CD8-positive, alpha-beta memory T cell (primary cell): Measurements from ENCODE around the gene TDRD9. TPM values are rescaled to one million over a fixed set of nuclear protein-coding genes. Genes with fewer than 3 reads are reported as not detected.

Source experiments
- CTCF ChIA-PET: fragments of 350-600 bp; sonication (Branson Sonifier 250); formaldehyde crosslinking; loops from one replicate; lab custom pipeline; 2021; ENCODE audit warnings: antibody characterized with exemption; lab: Charles Lee
- POLR2A ChIA-PET: fragments of 350-600 bp; sonication (Branson Sonifier 250); formaldehyde crosslinking; loops from one replicate; lab custom pipeline; 2021; ENCODE audit warnings: antibody characterized with exemption; lab: Charles Lee
- DNase-seq, 5 donors: peaks; one replicate each; pipeline versions ENCODE4 v3.0.0 to v3.0.0-alpha.2; 2020 to 2022; ENCODE audit warnings: mixed read lengths in 1 of 5
- H3K27ac ChIP-seq: one replicate; pipeline ENCODE4 v1.7.0; 2013; ENCODE audit warnings: low read depth, mild to moderate bottlenecking, low read length, moderate library complexity
- H3K27me3 ChIP-seq: 2 replicates; pipeline ENCODE4 v1.7.0; 2013; ENCODE audit warnings: low read length, mild to moderate bottlenecking; ENCODE audit not compliant: insufficient read depth, poor library complexity, severe bottlenecking
- H3K36me3 ChIP-seq: 2 replicates; pipeline ENCODE4 v1.7.0; 2013; ENCODE audit warnings: mild to moderate bottlenecking, low read length, moderate library complexity; ENCODE audit not compliant: insufficient read depth
- H3K4me1 ChIP-seq: 2 replicates; pipeline ENCODE4 v1.7.0; 2013; ENCODE audit warnings: mild to moderate bottlenecking, low read length, moderate library complexity; ENCODE audit not compliant: insufficient read depth
- H3K4me3 ChIP-seq: 2 replicates; pipeline ENCODE4 v1.7.0; 2013; ENCODE audit warnings: mild to moderate bottlenecking, low read length
- H3K9me3 ChIP-seq: 2 replicates; pipeline ENCODE4 v1.7.0; 2013; ENCODE audit warnings: mild to moderate bottlenecking, low read length
- H3K27ac Mint-ChIP-seq, 8 donors: one replicate each; pipeline ENCODE4 v1.8.0; 2020 to 2021; ENCODE audit warnings: mixed read lengths in 8 of 8, mild to moderate bottlenecking in 6 of 8, inconsistent platforms in 3 of 8, moderate library complexity in 3 of 8
- H3K27me3 Mint-ChIP-seq, 2 donors: one replicate each; pipeline ENCODE4 v1.8.0; 2020 to 2021; ENCODE audit warnings: mixed read lengths in 2 of 2, mild to moderate bottlenecking in 1 of 2, moderate library complexity in 1 of 2
- H3K36me3 Mint-ChIP-seq, 3 donors: one replicate each; pipeline ENCODE4 v1.8.0; 2020 to 2021; ENCODE audit warnings: mixed read lengths in 3 of 3, inconsistent platforms in 1 of 3, mild to moderate bottlenecking in 1 of 3
- H3K4me1 Mint-ChIP-seq, 3 donors: one replicate each; pipeline ENCODE4 v1.8.0; 2020 to 2021; ENCODE audit warnings: mixed read lengths in 3 of 3, inconsistent platforms in 1 of 3, mild to moderate bottlenecking in 1 of 3
- H3K4me3 Mint-ChIP-seq, 7 donors: one replicate each; pipeline ENCODE4 v1.8.0; 2020 to 2021; ENCODE audit warnings: mixed read lengths in 7 of 7, mild to moderate bottlenecking in 6 of 7, moderate library complexity in 4 of 7, inconsistent platforms in 2 of 7
- H3K9me3 Mint-ChIP-seq, 5 donors: one replicate each; pipeline ENCODE4 v1.8.0; 2020 to 2022; ENCODE audit warnings: mixed read lengths in 5 of 5, mild to moderate bottlenecking in 3 of 5, moderate library complexity in 2 of 5, inconsistent platforms in 1 of 5
- polyA plus RNA-seq: library from polyadenylated mRNA; unstranded; fragments of 300-500 nt; fragmentation: Illumina TruSeq; gene quantifications from one replicate; pipeline ENCODE4 v1.2.3, GENCODE V29; 2021
- total RNA-seq, 2 experiments: library from RNA; stranded (reverse); gene quantifications; one replicate each; pipeline ENCODE4 v1.2.3, GENCODE V29; 2021

Gene TDRD9
- total and polyA plus RNA-seq, 3 experiments from 2014 or later: 0.44 to 1.3 (median 0.46) TPM

DNA sequence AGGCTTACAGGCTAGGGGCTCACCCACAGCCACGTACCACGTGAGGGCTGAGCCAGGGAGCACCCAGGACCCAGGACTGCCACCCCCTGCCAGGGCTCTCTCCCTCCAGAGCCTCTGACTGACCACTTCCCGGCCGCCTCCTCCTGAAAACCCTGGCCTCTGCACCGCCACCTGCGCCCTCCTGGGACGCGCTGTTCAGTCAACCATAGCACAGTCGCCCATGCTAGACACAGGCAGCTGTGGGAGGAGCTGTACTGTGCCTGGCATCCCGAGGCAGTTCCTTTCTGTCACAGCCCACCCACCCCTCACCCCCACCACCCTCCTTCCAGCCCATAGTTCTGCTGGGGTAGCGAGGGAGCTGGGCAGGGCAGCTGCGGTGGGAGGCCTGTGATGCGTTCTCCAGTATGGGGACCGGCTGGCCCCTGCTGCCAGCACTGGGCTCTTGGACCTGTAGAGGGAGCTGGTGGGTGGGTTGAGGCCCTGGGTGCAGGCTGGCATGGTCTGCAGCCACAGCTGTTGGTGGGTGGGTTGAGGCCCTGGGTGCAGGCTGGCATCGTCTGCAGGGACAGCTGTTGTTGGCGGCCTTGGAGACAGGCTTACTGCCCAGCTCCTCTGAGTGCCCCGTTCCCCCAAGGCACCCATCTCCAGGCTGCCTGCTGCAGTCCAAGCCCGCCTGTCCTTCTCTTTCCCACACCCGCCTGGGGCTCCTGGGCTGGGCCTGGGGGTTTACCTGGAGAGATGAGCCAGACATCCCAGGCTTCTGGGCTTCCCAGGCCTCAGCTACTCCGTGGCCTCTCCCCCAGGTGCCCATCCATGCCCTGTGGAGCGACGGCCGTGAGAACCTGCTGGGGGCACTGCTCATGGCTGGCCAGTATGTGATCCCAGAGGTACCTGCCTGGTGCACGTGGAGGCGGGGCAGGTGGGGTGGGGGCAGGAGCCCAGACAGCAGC lies 168.8 kb downstream of the TDRD9 start:
- ChIA-PET CTCF (interaction anchor here (1.0 kb wide), 1 partner anchor 20 kb away, joined by 3 read pairs; no protein-coding TSS in a partner anchor), POLR2A (no interaction called here)
- Histone ChIP-seq H3K36me3 (no peaks in the 10 kb centered on the region), H3K4me3 (no peak overlapping the region), H3K4me1 (no peaks in the 10 kb centered on the region), H3K27ac (no peak overlapping the region), H3K27me3 (no peaks in the 10 kb centered on the region), H3K9me3 (no peaks in the 10 kb centered on the region)
- H3K9me3 Mint-ChIP-seq: no peaks in the 10 kb centered on the region
- H3K4me3 Mint-ChIP-seq: no peak overlapping the region
- H3K27ac Mint-ChIP-seq: no peak overlapping the region
- peak in 1 of 5 donors; percentile 44 for DNase-seq
- H3K36me3 Mint-ChIP-seq: no peaks in the 10 kb centered on the region
- peaks cover 0 to 8% of the 10 kb centered on the region in 2 donors for H3K27me3 Mint-ChIP-seq
- peaks cover 5 to 6% (median 5%) of the 10 kb centered on the region in 3 donors for H3K4me1 Mint-ChIP-seq

DNA sequence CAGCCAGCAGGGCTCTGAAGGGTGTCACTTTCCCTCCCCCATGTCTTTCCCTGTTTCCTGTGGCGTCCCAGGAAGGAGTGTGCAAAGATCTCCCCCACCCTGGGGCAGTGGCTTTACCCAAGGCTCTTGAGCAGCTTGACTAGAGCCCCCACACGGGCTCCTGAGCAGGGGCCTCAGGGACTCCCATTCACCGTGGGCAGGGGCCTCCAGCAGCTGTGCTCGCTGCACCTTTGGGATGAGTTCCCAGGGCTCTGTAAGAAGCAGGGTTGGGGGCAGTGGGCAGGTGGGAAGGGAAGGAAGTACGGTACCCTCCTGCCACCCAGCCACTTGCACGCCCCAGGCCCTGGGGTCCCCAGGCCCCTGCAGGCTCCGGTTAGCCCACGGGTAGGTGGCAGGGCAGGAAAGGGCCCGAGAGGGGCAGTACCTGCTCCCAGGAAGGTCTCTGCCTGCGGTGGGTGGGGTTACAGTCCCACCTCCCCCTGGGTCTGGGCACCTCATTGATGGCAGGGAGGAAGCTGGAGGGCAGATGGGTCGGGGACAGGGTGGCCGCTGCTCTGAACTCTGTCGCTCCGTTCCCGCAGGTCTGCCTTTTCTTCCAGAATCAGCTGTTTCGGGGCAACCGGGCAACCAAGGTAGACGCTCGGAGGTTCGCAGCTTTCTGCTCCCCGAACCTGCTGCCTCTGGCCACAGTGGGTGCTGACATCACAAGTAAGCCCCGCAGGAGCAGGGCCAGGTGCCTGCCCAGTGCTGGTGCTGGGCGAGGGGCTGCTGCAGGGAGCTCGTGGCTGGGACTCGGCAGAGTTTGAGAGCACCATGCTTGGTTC lies 170.2 kb downstream of the TDRD9 start:
- Mint-ChIP-seq H3K36me3 (no peaks in the 10 kb centered on the region), H3K4me3 (no peak overlapping the region), H3K4me1 (peaks cover 5 to 6% (median 5%) of the 10 kb centered on the region in 3 donors), H3K27ac (no peak overlapping the region), H3K27me3 (peaks cover 0 to 8% of the 10 kb centered on the region in 2 donors), H3K9me3 (no peaks in the 10 kb centered on the region)
- H3K9me3 ChIP-seq: no peaks in the 10 kb centered on the region
- ChIA-PET CTCF (interaction anchor here (0.9 kb wide), 1 partner anchor 280 kb away, joined by 3 read pairs; no protein-coding TSS in a partner anchor), POLR2A (no interaction called here)
- H3K27ac ChIP-seq: no peak overlapping the region
- peak in 1 of 5 donors; percentile 40 for DNase-seq
- H3K36me3 ChIP-seq: no peaks in the 10 kb centered on the region
- no peaks in the 10 kb centered on the region for H3K27me3 ChIP-seq
- no peaks in the 10 kb centered on the region for H3K4me1 ChIP-seq
- no peak overlapping the region for H3K4me3 ChIP-seq

DNA sequence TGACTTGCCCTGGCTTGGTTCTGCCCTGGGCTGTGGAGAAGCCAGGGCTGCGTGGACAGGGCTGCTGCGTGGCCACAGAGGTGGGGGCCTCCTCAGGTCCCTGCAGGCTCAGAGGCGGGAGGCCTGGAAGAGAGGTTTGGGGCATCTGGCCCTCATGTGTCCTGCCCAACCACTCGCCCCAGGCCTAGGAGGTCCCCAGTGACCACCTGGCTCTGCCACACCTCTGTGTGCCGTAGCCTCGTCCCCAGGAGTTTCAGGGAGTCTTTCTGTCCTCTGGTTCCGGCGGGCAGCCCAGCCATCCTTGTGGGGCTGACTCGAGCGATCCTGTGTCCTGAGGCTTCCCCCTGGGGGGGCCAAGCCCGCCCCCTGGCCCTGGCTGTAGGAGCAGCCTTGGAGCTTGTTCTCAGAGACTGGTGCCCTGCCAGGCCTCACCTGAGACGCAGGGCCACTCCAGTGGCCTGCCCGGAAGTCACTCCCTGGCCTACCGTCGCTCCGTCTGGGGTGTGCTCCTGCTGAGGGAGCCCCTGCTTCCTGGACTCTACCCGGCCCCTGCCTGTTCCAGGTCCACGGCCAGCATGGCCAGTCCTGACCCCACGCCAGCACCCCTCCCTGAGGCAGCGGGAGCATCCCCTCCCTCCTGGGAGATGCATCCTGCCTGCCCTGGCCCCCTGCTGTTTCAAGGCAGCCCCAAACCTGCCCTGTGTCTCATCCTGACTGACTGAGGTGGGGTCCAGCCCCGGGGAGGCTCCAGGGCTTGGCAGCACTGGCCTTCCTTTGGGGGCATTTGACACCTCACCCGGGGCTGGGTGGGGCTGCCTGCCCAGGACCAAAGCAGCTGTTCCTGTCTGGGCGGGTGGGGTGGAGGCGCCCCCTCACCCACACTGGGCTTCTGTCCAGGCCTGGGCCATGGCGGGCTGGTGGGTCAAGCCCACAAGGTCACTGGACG lies 171.1 kb downstream of the TDRD9 start:
- H3K4me1 ChIP-seq: no peaks in the 10 kb centered on the region
- Mint-ChIP-seq H3K27me3 (peaks cover 0 to 5% of the 10 kb centered on the region in 2 donors), H3K4me1 (peaks cover 2 to 3% (median 2%) of the 10 kb centered on the region in 3 donors), H3K9me3 (no peaks in the 10 kb centered on the region), H3K36me3 (no peaks in the 10 kb centered on the region), H3K27ac (no peak overlapping the region), H3K4me3 (no peak overlapping the region)
- H3K27ac ChIP-seq: no peak overlapping the region
- no peaks in the 10 kb centered on the region for H3K36me3 ChIP-seq
- no peaks in the 10 kb centered on the region for H3K27me3 ChIP-seq
- POLR2A ChIA-PET: no interaction called here
- no peak overlapping the region for H3K4me3 ChIP-seq
- CTCF ChIA-PET: interaction anchor here (0.9 kb wide), 1 partner anchor 281 kb away, joined by 3 read pairs; no protein-coding TSS in a partner anchor
- peak in 1 of 5 donors; percentile 42 for DNase-seq
- no peaks in the 10 kb centered on the region for H3K9me3 ChIP-seq

DNA sequence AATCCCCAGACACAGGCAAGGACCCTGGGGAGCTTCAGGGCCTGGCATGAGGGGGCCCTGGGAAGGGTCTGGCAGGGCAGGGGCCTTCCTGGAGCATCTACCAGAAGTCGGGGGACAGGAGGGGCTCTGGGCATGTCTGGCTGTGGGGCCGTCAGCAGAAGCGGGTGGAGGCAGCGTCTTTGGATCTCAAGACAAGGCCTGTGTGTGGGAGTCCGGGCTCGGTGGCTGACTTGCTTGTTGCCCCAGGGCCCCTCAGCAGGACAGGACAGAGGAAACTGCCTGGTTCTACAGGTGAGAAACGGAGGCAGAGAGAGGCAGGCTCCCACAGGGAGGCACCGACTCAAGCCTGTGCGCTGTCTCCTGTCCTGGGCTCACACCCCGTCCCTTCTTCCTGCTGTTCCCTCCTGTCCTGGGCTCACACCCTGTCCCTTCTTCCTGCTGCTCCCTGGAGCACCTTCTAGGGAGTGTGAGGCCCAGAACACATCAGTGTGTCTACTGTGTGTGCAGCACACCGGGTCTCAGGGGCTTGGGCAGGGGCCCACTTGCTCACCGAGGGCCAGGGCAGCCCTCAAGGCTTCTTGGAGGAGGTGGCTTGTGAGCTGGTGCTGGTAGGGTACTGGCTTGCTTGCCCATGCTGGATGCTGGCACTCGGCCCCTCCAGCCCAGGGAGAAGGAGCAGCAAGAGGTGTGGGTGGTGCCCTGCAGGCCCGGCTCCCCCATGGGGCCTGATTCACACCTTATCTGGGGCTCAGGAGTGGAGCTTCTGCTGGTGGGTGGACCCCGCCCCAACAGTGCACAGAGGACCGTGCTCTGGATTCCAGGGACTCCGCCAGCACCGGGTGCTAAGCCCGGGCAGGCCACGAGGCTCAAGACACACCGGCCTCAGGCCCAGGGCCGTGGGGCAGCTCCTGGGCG lies 172.2 kb downstream of the TDRD9 start:
- Histone ChIP-seq H3K27ac (no peak overlapping the region), H3K9me3 (no peaks in the 10 kb centered on the region), H3K4me1 (no peaks in the 10 kb centered on the region), H3K36me3 (no peaks in the 10 kb centered on the region), H3K4me3 (no peak overlapping the region), H3K27me3 (no peaks in the 10 kb centered on the region)
- POLR2A ChIA-PET: no interaction called here
- peak in 1 of 5 donors; percentile 41 for DNase-seq
- CTCF ChIA-PET: no interaction called here
- no peak overlapping the region for H3K27ac Mint-ChIP-seq
- H3K4me3 Mint-ChIP-seq: no peak overlapping the region
- no peaks in the 10 kb centered on the region for H3K4me1 Mint-ChIP-seq
- no peaks in the 10 kb centered on the region for H3K36me3 Mint-ChIP-seq
- no peaks in the 10 kb centered on the region for H3K9me3 Mint-ChIP-seq
- peaks cover 0 to 4% of the 10 kb centered on the region in 2 donors for H3K27me3 Mint-ChIP-seq

DNA sequence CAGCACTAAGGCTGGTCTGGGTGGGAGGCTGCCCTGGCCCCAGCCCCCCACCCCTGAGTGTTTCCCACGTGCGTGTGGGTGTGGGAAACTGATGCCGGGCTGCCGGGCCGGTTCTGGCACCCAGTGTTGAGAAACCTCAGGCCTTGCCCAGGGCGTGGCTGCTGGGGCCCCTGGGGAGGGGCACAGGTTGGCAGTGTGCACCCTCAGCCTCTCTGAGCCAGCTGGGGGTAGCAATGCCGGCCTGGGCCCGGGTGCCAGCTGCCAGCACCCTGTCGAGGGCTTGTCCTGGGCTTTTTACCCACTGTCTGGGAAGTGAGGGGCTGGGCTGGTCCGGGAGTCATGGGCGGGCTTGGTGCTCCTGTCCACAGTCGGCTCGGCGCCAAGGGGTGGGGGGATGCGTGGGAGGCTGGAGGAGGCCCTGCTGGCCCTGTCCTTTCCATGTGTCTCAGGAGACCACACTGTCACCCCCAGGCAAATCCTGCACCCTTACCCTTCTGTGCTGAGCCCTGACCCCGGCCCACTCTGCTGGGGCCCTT lies 172.9 kb downstream of the TDRD9 start:
- CTCF ChIA-PET: no interaction called here
- Mint-ChIP-seq H3K4me1 (no peaks in the 10 kb centered on the region), H3K27ac (no peak overlapping the region), H3K4me3 (no peak overlapping the region), H3K9me3 (no peaks in the 10 kb centered on the region), H3K36me3 (no peaks in the 10 kb centered on the region), H3K27me3 (no peaks in the 10 kb centered on the region)
- peak in 1 of 5 donors; percentile 26 for DNase-seq
- H3K4me3 ChIP-seq: no peak overlapping the region
- POLR2A ChIA-PET: no interaction called here
- no peaks in the 10 kb centered on the region for H3K27me3 ChIP-seq
- no peak overlapping the region for H3K27ac ChIP-seq
- H3K4me1 ChIP-seq: no peaks in the 10 kb centered on the region
- no peaks in the 10 kb centered on the region for H3K9me3 ChIP-seq
- no peaks in the 10 kb centered on the region for H3K36me3 ChIP-seq

DNA sequence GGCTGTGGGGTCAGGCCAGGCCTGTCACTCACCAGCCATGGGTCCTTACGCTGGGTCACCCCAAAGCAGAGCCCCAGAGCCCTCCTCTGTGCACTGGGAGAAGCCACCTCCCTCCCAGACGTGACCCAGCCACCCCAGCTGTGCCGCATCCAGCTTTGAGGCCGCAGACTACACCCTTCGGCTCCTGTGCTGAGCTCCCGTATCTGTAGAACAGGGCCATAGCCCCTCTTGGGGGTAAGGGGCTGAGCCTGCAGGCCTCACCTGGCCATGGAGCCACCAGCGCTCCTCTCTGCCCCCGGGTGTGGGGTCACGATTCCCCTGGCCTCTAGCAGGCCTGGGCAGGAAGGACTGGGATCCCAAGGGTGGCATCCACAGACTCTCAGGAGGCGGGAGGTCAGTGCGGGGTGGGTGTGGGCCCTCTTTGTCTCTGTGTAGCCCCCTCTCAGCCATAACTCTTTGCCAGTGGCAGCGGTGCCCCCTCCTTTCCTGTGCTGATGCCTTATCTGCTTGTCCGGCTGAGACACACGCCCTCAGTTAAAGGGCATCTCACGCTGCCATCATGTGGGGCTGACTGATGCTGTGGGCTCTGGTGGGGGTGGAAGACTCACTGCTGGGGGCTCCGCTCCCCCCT lies 173.5 kb downstream of the TDRD9 start:
- Histone ChIP-seq H3K36me3 (no peaks in the 10 kb centered on the region), H3K27me3 (no peaks in the 10 kb centered on the region), H3K4me3 (no peak overlapping the region), H3K9me3 (no peaks in the 10 kb centered on the region), H3K27ac (no peak overlapping the region), H3K4me1 (no peaks in the 10 kb centered on the region)
- DNase-seq: peak in 1 of 5 donors; percentile 33
- ChIA-PET CTCF (no interaction called here), POLR2A (no interaction called here)
- Mint-ChIP-seq H3K36me3 (no peaks in the 10 kb centered on the region), H3K9me3 (no peaks in the 10 kb centered on the region), H3K27me3 (no peaks in the 10 kb centered on the region), H3K4me3 (no peak overlapping the region), H3K27ac (no peak overlapping the region), H3K4me1 (no peaks in the 10 kb centered on the region)
